Sigmoid colon (tissue), 4 donors: ENCODE results near the gene VEGFD.

ENCODE experiments used
- CTCF ChIP-seq, 4 experiments: fragments of 450-650 bp in 3 of 4; fragments of 200-600 bp in 1 of 4; IDR thresholded peaks; one replicate each; pipeline ENCODE4 v1.5.1; 2016 to 2019; ENCODE audit warnings: antibody characterized with exemption in 4 of 4, mild to moderate bottlenecking in 3 of 4, moderate library complexity in 2 of 4
- EP300 ChIP-seq, 4 donors: sonication (generic); formaldehyde crosslinking; IDR thresholded peaks; one replicate each; pipeline ENCODE4 v1.6.1; 2017; ENCODE audit warnings: antibody characterized with exemption in 4 of 4
- POLR2A ChIP-seq, 2 donors: fragments of 450-650 bp; IDR thresholded peaks; one replicate each; pipeline ENCODE4 v1.6.1; 2016; ENCODE audit warnings: antibody characterized with exemption in 2 of 2, mild to moderate bottlenecking in 2 of 2, moderate library complexity in 2 of 2
- POLR2AphosphoS5 ChIP-seq, 4 donors: sonication (generic); formaldehyde crosslinking; IDR thresholded peaks; one replicate each; pipeline ENCODE4 v1.6.1; 2017; ENCODE audit warnings: antibody characterized with exemption in 4 of 4

GRCh38 chrX:15319075-15319474, 65.1 kb downstream of the VEGFD start:
- TF ChIP-seq CTCF (IDR thresholded peaks at IDR 0.05) (no peak), POLR2A (IDR thresholded peaks at IDR 0.05) (no peak), POLR2AphosphoS5 (IDR thresholded peaks at IDR 0.05) (no peak), EP300 (IDR thresholded peaks at IDR 0.05) (no peak)
